Measurements from ENCODE around the gene VPS8.

GRCh38 chr3:184769382-184770170 is 42.4 kb upstream of the VPS8 start:
- TF ChIP-seq EP300 (IDR thresholded peaks at IDR 0.05; ENCODE audit: low read depth in 2 of 2, low read length in 2 of 2) (no peak), EP300 (CRISPR knock-in tag; IDR thresholded peaks at IDR 0.05; ENCODE audit: borderline replicate concordance) (no peak), ZNF530 (CRISPR knock-in tag; IDR thresholded peaks at IDR 0.05; ENCODE audit: low read depth) (no peak), UBTF (CRISPR knock-in tag; IDR thresholded peaks at IDR 0.05) (no peak), ZNF12 (CRISPR knock-in tag; IDR thresholded peaks at IDR 0.05) (no peak), ZNF660 (CRISPR knock-in tag; IDR thresholded peaks at IDR 0.05; ENCODE audit: borderline replicate concordance, low read depth) (no peak), HNRNPK (IDR thresholded peaks at IDR 0.05; ENCODE audit: low read depth, low read length, poor library complexity, severe bottlenecking) (no peak), TBP (CRISPR knock-in tag; IDR thresholded peaks at IDR 0.05) (no peak), JUND (CRISPR knock-in tag; IDR thresholded peaks at IDR 0.05) (no peak), ZNF382 (CRISPR knock-in tag; IDR thresholded peaks at IDR 0.05; ENCODE audit: borderline replicate concordance) (no peak), YY1 (IDR thresholded peaks at IDR 0.05; ENCODE audit: insufficient read depth, insufficient replicate concordance, low read depth, low read length) (no peak), CBX2 (IDR thresholded peaks at IDR 0.05; ENCODE audit: low read depth, low read length) (no peak), CBX2 (CRISPR knock-in tag; IDR thresholded peaks at IDR 0.05; ENCODE audit: low read depth) (no peak), CTCF (CRISPR knock-in tag; IDR thresholded peaks at IDR 0.05) (no peak), ZBTB26 (CRISPR knock-in tag; IDR thresholded peaks at IDR 0.05; ENCODE audit: borderline replicate concordance) (no peak), AHR (CRISPR knock-in tag; IDR thresholded peaks at IDR 0.05) (no peak)

Data from HepG2 (cell line).